ENCODE data around the gene ACP6.
"Not testable (repeated sequence)": the region's sequence is repeated elsewhere in the genome, so short reads cannot be mapped to it uniquely, and the experiment has no call there.

GRCh38 chr1:147680608-147681235 lies 10.4 kb upstream of the ACP6 start:
- not testable (repeated sequence) for TF ChIP-seq CTCF (IDR thresholded peaks at IDR 0.05; ENCODE audit: low read length); EZH2 (IDR thresholded peaks at IDR 0.05; ENCODE audit: borderline replicate concordance, low read length)

All from OCI-LY1 (cell line).